ENCODE results near the gene UBTD1.

UBTD1 gene

GRCh38 chr10:97497572-97498075, 1.1 kb upstream of the UBTD1 start:
- DNase-seq (ENCODE audit: low spot score) = peak; percentile 82
- Mint-ChIP-seq H3K27me3 (ENCODE audit: low read depth) (peaks cover 29% of the 10 kb centered on the region), H3K9me3 (no peaks in the 10 kb centered on the region), H3K4me1 (ENCODE audit: low read depth) (peaks cover 28% of the 10 kb centered on the region), H3K36me3 (ENCODE audit: low read depth) (peaks cover 5% of the 10 kb centered on the region), H3K27ac (peak overlapping the region; percentile 97), H3K4me3 (peak overlapping the region; percentile 97)

GRCh38 chr10:97498076-97498840, 466 bp upstream of the UBTD1 start, which contains the start of gene MMS19:
TSS of gene MMS19 (minus strand) at chr10:97498422. CDS start at chr10:97498384, 38 bp downstream.
- peaks cover 28% of the 10 kb centered on the region for H3K4me1 Mint-ChIP-seq (ENCODE audit: low read depth)
- peak; percentile 99 for DNase-seq (ENCODE audit: low spot score)
- H3K9me3 Mint-ChIP-seq = no peaks in the 10 kb centered on the region
- H3K27me3 Mint-ChIP-seq (ENCODE audit: low read depth) = peaks cover 34% of the 10 kb centered on the region
- H3K36me3 Mint-ChIP-seq (ENCODE audit: low read depth) = peaks cover 4% of the 10 kb centered on the region
- H3K4me3 Mint-ChIP-seq = peak within 1 kb of the TSS; percentile 97
- H3K27ac Mint-ChIP-seq = peak within 1 kb of the TSS; percentile 97

GRCh38 chr10:97499561-97500296, 1.0 kb downstream of the UBTD1 start:
- H3K4me3 Mint-ChIP-seq = peak overlapping the region; percentile 53
- peaks cover 4% of the 10 kb centered on the region for H3K36me3 Mint-ChIP-seq (ENCODE audit: low read depth)
- peaks cover 37% of the 10 kb centered on the region for H3K27me3 Mint-ChIP-seq (ENCODE audit: low read depth)
- H3K27ac Mint-ChIP-seq = no peak overlapping the region
- DNase-seq (ENCODE audit: low spot score) = no peak
- peaks cover 24% of the 10 kb centered on the region for H3K4me1 Mint-ChIP-seq (ENCODE audit: low read depth)
- H3K9me3 Mint-ChIP-seq = no peaks in the 10 kb centered on the region

GRCh38 chr10:97500297-97500575, 1.5 kb downstream of the UBTD1 start:
- Mint-ChIP-seq H3K4me3 (no peak overlapping the region), H3K36me3 (ENCODE audit: low read depth) (peaks cover 2% of the 10 kb centered on the region), H3K9me3 (no peaks in the 10 kb centered on the region), H3K27ac (no peak overlapping the region), H3K4me1 (ENCODE audit: low read depth) (peaks cover 19% of the 10 kb centered on the region), H3K27me3 (ENCODE audit: low read depth) (peaks cover 37% of the 10 kb centered on the region)
- no peak for DNase-seq (ENCODE audit: low spot score)

GRCh38 chr10:97502916-97503315, 4.2 kb downstream of the UBTD1 start:
- peaks cover 43% of the 10 kb centered on the region for H3K27me3 Mint-ChIP-seq (ENCODE audit: low read depth)
- no peak overlapping the region for H3K4me3 Mint-ChIP-seq
- no peak overlapping the region for H3K27ac Mint-ChIP-seq
- H3K9me3 Mint-ChIP-seq = no peaks in the 10 kb centered on the region
- H3K36me3 Mint-ChIP-seq (ENCODE audit: low read depth) = no peaks in the 10 kb centered on the region
- no peaks in the 10 kb centered on the region for H3K4me1 Mint-ChIP-seq (ENCODE audit: low read depth)
- no peak for DNase-seq (ENCODE audit: low spot score)

GRCh38 chr10:97503406-97503805, 4.7 kb downstream of the UBTD1 start:
- Mint-ChIP-seq H3K36me3 (ENCODE audit: low read depth) (no peaks in the 10 kb centered on the region), H3K4me1 (ENCODE audit: low read depth) (no peaks in the 10 kb centered on the region), H3K4me3 (no peak overlapping the region), H3K27me3 (ENCODE audit: low read depth) (peaks cover 48% of the 10 kb centered on the region), H3K27ac (no peak overlapping the region), H3K9me3 (no peaks in the 10 kb centered on the region)
- DNase-seq (ENCODE audit: low spot score) = no peak

- no peaks in the 10 kb centered on the region for H3K36me3 Mint-ChIP-seq (ENCODE audit: low read depth)
- H3K27me3 Mint-ChIP-seq (ENCODE audit: low read depth) = peaks cover 42% of the 10 kb centered on the region
- no peak overlapping the region for H3K27ac Mint-ChIP-seq
- no peaks in the 10 kb centered on the region for H3K4me1 Mint-ChIP-seq (ENCODE audit: low read depth)
- no peak overlapping the region for H3K4me3 Mint-ChIP-seq
- no peak for DNase-seq (ENCODE audit: low spot score)
- H3K9me3 Mint-ChIP-seq = no peaks in the 10 kb centered on the region
These were observed 6.4 kb downstream of the UBTD1 start for GRCh38 chr10:97505152-97505551.

- Mint-ChIP-seq H3K9me3 (no peaks in the 10 kb centered on the region), H3K36me3 (ENCODE audit: low read depth) (no peaks in the 10 kb centered on the region), H3K4me1 (ENCODE audit: low read depth) (no peaks in the 10 kb centered on the region), H3K27ac (no peak overlapping the region), H3K27me3 (ENCODE audit: low read depth) (peaks cover 30% of the 10 kb centered on the region), H3K4me3 (no peak overlapping the region)
- DNase-seq (ENCODE audit: low spot score) = no peak
These were observed 7.7 kb downstream of the UBTD1 start for GRCh38 chr10:97506199-97506991.

- H3K4me3 Mint-ChIP-seq = no peak overlapping the region
- peaks cover 16% of the 10 kb centered on the region for H3K27me3 Mint-ChIP-seq (ENCODE audit: low read depth)
- H3K36me3 Mint-ChIP-seq (ENCODE audit: low read depth) = no peaks in the 10 kb centered on the region
- DNase-seq (ENCODE audit: low spot score) = no peak
- H3K27ac Mint-ChIP-seq = no peak overlapping the region
- no peaks in the 10 kb centered on the region for H3K9me3 Mint-ChIP-seq
- H3K4me1 Mint-ChIP-seq (ENCODE audit: low read depth) = no peaks in the 10 kb centered on the region
These were observed 9.6 kb downstream of the UBTD1 start for GRCh38 chr10:97508342-97508741.

- no peaks in the 10 kb centered on the region for H3K36me3 Mint-ChIP-seq (ENCODE audit: low read depth)
- no peaks in the 10 kb centered on the region for H3K4me1 Mint-ChIP-seq (ENCODE audit: low read depth)
- no peak overlapping the region for H3K4me3 Mint-ChIP-seq
- H3K27me3 Mint-ChIP-seq (ENCODE audit: low read depth) = peaks cover 17% of the 10 kb centered on the region
- no peak overlapping the region for H3K27ac Mint-ChIP-seq
- DNase-seq (ENCODE audit: low spot score) = no peak
- H3K9me3 Mint-ChIP-seq = no peaks in the 10 kb centered on the region
These were observed 10.5 kb downstream of the UBTD1 start for GRCh38 chr10:97509120-97509680.

- H3K27ac Mint-ChIP-seq = no peak overlapping the region
- DNase-seq (ENCODE audit: low spot score) = no peak
- no peaks in the 10 kb centered on the region for H3K4me1 Mint-ChIP-seq (ENCODE audit: low read depth)
- H3K27me3 Mint-ChIP-seq (ENCODE audit: low read depth) = peaks cover 30% of the 10 kb centered on the region
- H3K4me3 Mint-ChIP-seq = no peak overlapping the region
- H3K36me3 Mint-ChIP-seq (ENCODE audit: low read depth) = no peaks in the 10 kb centered on the region
- no peaks in the 10 kb centered on the region for H3K9me3 Mint-ChIP-seq
These were observed 12.0 kb downstream of the UBTD1 start for GRCh38 chr10:97510686-97511085.

GRCh38 chr10:97511711-97512440, 13.2 kb downstream of the UBTD1 start:
- H3K4me3 Mint-ChIP-seq = no peak overlapping the region
- H3K27me3 Mint-ChIP-seq (ENCODE audit: low read depth) = peaks cover 24% of the 10 kb centered on the region
- no peak overlapping the region for H3K27ac Mint-ChIP-seq
- H3K4me1 Mint-ChIP-seq (ENCODE audit: low read depth) = no peaks in the 10 kb centered on the region
- H3K9me3 Mint-ChIP-seq = no peaks in the 10 kb centered on the region
- no peaks in the 10 kb centered on the region for H3K36me3 Mint-ChIP-seq (ENCODE audit: low read depth)
- DNase-seq (ENCODE audit: low spot score) = no peak

GRCh38 chr10:97512993-97513392, 14.3 kb downstream of the UBTD1 start:
- Mint-ChIP-seq H3K27me3 (ENCODE audit: low read depth) (peaks cover 23% of the 10 kb centered on the region), H3K4me3 (no peak overlapping the region), H3K9me3 (no peaks in the 10 kb centered on the region), H3K27ac (no peak overlapping the region), H3K4me1 (ENCODE audit: low read depth) (no peaks in the 10 kb centered on the region), H3K36me3 (ENCODE audit: low read depth) (no peaks in the 10 kb centered on the region)
- DNase-seq (ENCODE audit: low spot score) = no peak
